ENCODE data around the gene OR2T1. TPM values are rescaled to one million over a fixed set of nuclear protein-coding genes. Genes with fewer than 3 reads are reported as not detected.
A peak's percentile ranks its signal among the peaks of the same experiment; 100 is the strongest.
"Not testable (repeated sequence)": the region's sequence is repeated elsewhere in the genome, so short reads cannot be mapped to it uniquely, and the experiment has no call there.

OR2T1 gene
- total RNA-seq, 1 donor from 2014 or later: not detected

DNA sequence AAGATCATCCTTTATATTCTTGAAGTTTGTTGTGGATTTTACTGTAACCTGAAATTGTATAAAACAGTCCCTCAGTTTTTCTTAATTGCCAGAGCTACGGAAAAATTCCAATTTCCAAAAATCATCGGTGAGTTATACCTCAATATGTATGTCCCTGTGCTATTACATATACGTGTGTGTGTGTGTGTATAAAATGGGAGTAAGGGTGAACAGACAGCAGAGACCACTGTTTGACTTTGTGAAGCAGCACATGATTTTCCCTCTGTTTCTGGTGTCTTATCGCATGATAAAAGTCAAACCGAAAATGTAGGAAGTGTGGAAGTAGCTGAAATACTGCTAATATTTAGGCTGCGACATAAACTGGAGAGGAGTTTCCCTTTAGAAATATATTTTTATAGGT is 1.2 kb downstream of the OR2T1 start:
- no peaks in the 10 kb centered on the region for H3K36me3 ChIP-seq
- no peaks in the 10 kb centered on the region for H3K4me1 ChIP-seq
- no peaks in the 10 kb centered on the region for H3K9me3 ChIP-seq
- intact Hi-C loops (cut with DNase I): no loop called here
- TF ChIP-seq, protein P1, sequence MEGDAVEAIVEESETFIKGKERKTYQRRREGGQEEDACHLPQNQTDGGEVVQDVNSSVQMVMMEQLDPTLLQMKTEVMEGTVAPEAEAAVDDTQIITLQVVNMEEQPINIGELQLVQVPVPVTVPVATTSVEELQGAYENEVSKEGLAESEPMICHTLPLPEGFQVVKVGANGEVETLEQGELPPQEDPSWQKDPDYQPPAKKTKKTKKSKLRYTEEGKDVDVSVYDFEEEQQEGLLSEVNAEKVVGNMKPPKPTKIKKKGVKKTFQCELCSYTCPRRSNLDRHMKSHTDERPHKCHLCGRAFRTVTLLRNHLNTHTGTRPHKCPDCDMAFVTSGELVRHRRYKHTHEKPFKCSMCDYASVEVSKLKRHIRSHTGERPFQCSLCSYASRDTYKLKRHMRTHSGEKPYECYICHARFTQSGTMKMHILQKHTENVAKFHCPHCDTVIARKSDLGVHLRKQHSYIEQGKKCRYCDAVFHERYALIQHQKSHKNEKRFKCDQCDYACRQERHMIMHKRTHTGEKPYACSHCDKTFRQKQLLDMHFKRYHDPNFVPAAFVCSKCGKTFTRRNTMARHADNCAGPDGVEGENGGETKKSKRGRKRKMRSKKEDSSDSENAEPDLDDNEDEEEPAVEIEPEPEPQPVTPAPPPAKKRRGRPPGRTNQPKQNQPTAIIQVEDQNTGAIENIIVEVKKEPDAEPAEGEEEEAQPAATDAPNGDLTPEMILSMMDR (IDR thresholded peaks at IDR 0.05): no peak
- H3K27me3 ChIP-seq: no peaks in the 10 kb centered on the region
- no peak for DNase-seq
- H3K27ac ChIP-seq: no peak overlapping the region
- peak; percentile 33 for ATAC-seq
- no peak overlapping the region for H3K4me3 ChIP-seq

DNA sequence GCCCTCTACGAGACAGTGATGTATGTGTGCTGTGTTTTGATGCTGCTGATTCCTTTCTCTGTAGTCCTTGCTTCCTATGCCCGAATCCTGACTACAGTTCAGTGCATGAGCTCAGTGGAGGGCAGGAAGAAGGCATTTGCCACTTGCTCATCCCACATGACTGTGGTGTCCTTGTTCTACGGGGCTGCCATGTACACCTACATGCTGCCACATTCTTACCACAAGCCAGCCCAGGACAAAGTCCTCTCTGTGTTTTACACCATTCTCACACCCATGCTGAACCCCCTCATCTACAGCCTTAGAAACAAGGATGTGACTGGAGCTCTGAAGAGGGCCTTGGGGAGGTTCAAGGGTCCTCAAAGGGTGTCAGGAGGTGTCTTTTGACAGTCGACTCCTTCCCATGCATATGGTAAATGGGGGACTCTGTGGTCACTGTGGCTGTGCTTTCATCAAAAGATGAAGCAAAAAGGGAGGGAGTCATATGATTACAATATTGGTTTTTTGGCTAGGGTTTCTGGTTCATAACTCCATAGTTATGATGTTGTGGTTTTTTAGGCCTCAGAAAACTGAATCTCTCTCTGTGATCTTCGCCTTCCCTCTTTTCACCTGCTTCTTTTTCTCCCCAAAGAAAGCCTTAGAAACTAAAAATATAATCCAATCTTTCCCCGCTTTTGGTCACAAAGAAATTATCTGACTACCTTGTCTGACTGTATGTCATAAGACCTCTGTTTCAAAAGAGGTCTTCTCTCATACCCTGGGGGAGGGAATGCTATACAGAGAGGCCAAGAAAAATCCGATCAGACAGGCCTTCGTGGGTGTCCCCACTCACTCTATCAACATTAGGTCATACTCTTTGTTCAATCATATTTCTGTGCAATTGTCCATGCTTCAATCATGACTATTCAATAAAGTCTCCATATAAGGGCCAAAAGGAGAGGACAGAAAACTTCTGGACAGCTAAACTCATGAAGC is 4.2 kb downstream of the OR2T1 start:
- TF ChIP-seq, protein P1 (IDR thresholded peaks at IDR 0.05): no peak
- DNase-seq (no peak), ATAC-seq (no peak)
- no peaks in the 10 kb centered on the region for H3K9me3 ChIP-seq
- no peaks in the 10 kb centered on the region for H3K4me1 ChIP-seq
- intact Hi-C loops (cut with DNase I): no loop called here
- no peaks in the 10 kb centered on the region for H3K27me3 ChIP-seq
- no peak overlapping the region for H3K4me3 ChIP-seq
- H3K36me3 ChIP-seq: no peaks in the 10 kb centered on the region
- no peak overlapping the region for H3K27ac ChIP-seq

DNA sequence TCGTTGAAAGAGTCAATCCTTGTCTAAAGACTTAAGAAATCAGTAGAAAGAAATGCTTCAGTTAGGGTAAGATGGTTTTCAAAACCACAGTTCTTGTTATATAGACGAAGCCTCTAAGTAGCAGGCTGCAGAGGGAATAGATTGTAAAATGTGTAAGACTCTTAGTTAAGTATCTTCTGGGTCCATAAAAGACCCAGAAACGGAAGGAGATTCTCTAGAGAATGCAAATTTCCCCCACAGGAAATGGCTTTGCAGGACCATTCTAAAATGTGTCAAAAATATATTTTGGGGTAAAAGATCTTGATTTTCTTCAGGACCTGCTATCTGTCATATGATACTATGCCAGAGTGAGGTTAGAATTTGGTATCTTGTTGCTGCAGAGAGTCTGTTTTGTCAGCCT is 13.4 kb downstream of the OR2T1 start:
- Histone ChIP-seq H3K4me3 (no peak overlapping the region), H3K27ac (no peak overlapping the region), H3K36me3 (no peaks in the 10 kb centered on the region), H3K4me1 (no peaks in the 10 kb centered on the region), H3K27me3 (no peaks in the 10 kb centered on the region), H3K9me3 (no peaks in the 10 kb centered on the region)
- DNase-seq (no peak), ATAC-seq (no peak)
- TF ChIP-seq, protein P1 (IDR thresholded peaks at IDR 0.05): no peak
- intact Hi-C loops (cut with DNase I): no loop called here

GRCh38 chr1:248417854-248418253 is 15.0 kb downstream of the OR2T1 start:
- TF ChIP-seq, protein P1 (IDR thresholded peaks at IDR 0.05): no peak
- no peak overlapping the region for H3K4me3 ChIP-seq
- no peak for ATAC-seq
- intact Hi-C loops (cut with DNase I): no loop called here
- no peak overlapping the region for H3K27ac ChIP-seq
- no peak for DNase-seq
- no peaks in the 10 kb centered on the region for H3K27me3 ChIP-seq
- no peaks in the 10 kb centered on the region for H3K4me1 ChIP-seq
- H3K9me3 ChIP-seq: no peaks in the 10 kb centered on the region
- no peaks in the 10 kb centered on the region for H3K36me3 ChIP-seq

GRCh38 chr1:248421384-248421783 is 18.5 kb downstream of the OR2T1 start:
- H3K36me3 ChIP-seq: no peaks in the 10 kb centered on the region
- H3K27ac ChIP-seq: no peak overlapping the region
- ATAC-seq (no peak), DNase-seq (no peak)
- H3K4me1 ChIP-seq: no peaks in the 10 kb centered on the region
- no peak overlapping the region for H3K4me3 ChIP-seq
- TF ChIP-seq, protein P1 (IDR thresholded peaks at IDR 0.05): no peak
- intact Hi-C loops (cut with DNase I): no loop called here
- H3K27me3 ChIP-seq: no peaks in the 10 kb centered on the region
- H3K9me3 ChIP-seq: no peaks in the 10 kb centered on the region

DNA sequence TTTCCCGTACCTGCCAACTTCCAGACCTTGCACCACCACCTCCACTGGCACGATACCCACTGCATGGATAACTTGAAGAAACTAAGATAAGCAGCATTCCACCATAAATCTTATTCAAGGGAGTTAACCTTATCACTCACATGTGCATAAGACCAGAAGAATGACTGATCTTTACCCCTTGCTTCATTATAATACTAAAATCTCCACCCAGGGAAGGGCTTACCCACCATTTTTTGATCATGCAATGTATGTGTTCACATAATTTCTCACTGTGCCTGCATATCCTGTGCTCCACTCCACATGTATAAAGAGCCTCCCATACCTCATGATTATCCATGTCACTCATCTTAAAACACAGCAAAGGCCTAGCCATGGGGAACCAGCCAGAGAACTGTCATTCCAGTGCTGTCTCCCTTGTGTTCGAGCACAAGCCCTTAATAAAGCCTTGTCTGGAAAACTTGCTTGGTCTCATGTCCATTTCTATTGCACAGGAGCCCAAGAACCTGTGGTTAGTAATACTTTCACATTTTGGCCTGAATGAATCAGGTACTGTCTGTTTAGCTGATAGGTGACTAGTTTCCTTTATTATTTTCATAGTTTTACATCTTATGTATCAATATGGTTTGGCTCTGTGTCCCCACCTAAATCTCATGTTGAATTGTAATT is 24.8 kb downstream of the OR2T1 start:
- H3K27ac ChIP-seq; DNase-seq; H3K4me3 ChIP-seq; intact Hi-C loops (cut with DNase I); ATAC-seq; H3K36me3 ChIP-seq; H3K27me3 ChIP-seq; H3K9me3 ChIP-seq; H3K4me1 ChIP-seq: not testable (repeated sequence)

DNA sequence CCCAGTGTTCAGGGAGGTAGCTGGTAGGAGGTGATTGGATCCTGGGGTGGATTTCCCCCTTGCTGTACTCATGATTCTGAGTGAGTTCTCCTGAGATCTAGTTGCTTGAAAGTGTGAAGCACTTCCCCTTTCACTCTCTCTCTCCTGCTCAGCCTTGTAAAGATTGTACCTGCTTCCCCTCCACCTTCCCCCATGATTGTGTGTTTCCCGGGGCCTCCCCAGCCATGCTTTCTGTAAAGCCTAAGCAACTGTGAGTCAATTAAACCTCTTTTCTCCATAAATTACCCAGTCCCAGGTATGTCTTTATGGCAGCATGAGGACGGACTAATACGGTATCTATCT is 25.3 kb downstream of the OR2T1 start:
- H3K4me1 ChIP-seq; H3K27me3 ChIP-seq; H3K9me3 ChIP-seq; intact Hi-C loops (cut with DNase I); DNase-seq; H3K36me3 ChIP-seq; ATAC-seq; H3K27ac ChIP-seq; H3K4me3 ChIP-seq: not testable (repeated sequence)

GRCh38 chr1:248431683-248432082 is 28.8 kb downstream of the OR2T1 start:
- not testable (repeated sequence) for H3K36me3 ChIP-seq, H3K27me3 ChIP-seq, H3K9me3 ChIP-seq, H3K4me1 ChIP-seq, H3K27ac ChIP-seq, DNase-seq, ATAC-seq, H3K4me3 ChIP-seq
- intact Hi-C loops (cut with DNase I): loop anchor here (10.0 kb wide), 1 partner anchor 223 kb away; the partner anchor contains the start of gene OR2T27

- intact Hi-C loops (cut with DNase I): loop anchor here (10.0 kb wide), 1 partner anchor 223 kb away; the partner anchor contains the start of gene OR2T27
- H3K4me1 ChIP-seq, H3K36me3 ChIP-seq, H3K9me3 ChIP-seq, ATAC-seq, H3K27me3 ChIP-seq, H3K27ac ChIP-seq, DNase-seq, H3K4me3 ChIP-seq: not testable (repeated sequence)
These were observed 29.4 kb downstream of the OR2T1 start for GRCh38 chr1:248432201-248432600.

All from upper lobe of right lung (tissue), 1 donor.